Measurements from ENCODE around the gene FAM110C. TPM values are rescaled to one million over a fixed set of nuclear protein-coding genes. Genes with fewer than 3 reads are reported as not detected.

Gene FAM110C
- total and polyA plus RNA-seq, 2 of the 8 experiments (the other 6 are each of a cell fraction or from before 2014, with no cell fraction given): 4.8 to 13.2 TPM

DNA sequence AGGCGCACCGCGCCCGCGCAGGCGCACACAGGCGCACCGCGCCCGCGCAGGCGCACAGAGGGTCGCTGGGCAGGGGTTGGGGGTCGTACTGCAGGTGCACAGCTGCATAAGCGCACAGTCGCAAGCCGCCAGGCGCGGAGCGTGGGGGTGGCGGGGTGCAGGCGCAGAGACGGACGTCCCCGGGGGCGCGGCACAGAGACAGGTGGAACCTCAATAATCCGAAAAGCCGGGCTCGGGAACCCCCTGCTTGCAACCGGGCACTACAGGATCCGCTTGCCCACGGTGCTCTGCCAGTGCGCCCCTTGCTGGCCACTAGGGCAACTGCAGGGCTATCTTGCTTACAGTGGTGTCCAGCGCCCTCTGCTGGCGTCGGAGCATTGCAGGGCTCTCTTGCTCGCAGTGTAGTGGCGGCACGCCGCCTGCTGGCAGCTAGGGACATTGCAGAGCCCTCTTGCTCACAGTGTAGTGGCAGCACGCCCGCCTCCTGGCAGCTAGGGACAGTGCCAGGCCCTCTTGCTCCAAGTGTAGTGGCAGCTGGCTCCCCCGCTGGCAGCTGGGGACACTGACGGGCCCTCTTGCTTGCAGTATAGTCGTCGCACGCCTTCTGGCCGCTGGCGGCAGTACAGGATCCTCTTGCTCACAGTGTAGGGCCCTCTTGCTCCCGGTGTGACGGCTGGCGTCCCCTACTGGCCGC is 34.9 kb downstream of the FAM110C start (continued):
- TF ChIP-seq, protein P1, sequence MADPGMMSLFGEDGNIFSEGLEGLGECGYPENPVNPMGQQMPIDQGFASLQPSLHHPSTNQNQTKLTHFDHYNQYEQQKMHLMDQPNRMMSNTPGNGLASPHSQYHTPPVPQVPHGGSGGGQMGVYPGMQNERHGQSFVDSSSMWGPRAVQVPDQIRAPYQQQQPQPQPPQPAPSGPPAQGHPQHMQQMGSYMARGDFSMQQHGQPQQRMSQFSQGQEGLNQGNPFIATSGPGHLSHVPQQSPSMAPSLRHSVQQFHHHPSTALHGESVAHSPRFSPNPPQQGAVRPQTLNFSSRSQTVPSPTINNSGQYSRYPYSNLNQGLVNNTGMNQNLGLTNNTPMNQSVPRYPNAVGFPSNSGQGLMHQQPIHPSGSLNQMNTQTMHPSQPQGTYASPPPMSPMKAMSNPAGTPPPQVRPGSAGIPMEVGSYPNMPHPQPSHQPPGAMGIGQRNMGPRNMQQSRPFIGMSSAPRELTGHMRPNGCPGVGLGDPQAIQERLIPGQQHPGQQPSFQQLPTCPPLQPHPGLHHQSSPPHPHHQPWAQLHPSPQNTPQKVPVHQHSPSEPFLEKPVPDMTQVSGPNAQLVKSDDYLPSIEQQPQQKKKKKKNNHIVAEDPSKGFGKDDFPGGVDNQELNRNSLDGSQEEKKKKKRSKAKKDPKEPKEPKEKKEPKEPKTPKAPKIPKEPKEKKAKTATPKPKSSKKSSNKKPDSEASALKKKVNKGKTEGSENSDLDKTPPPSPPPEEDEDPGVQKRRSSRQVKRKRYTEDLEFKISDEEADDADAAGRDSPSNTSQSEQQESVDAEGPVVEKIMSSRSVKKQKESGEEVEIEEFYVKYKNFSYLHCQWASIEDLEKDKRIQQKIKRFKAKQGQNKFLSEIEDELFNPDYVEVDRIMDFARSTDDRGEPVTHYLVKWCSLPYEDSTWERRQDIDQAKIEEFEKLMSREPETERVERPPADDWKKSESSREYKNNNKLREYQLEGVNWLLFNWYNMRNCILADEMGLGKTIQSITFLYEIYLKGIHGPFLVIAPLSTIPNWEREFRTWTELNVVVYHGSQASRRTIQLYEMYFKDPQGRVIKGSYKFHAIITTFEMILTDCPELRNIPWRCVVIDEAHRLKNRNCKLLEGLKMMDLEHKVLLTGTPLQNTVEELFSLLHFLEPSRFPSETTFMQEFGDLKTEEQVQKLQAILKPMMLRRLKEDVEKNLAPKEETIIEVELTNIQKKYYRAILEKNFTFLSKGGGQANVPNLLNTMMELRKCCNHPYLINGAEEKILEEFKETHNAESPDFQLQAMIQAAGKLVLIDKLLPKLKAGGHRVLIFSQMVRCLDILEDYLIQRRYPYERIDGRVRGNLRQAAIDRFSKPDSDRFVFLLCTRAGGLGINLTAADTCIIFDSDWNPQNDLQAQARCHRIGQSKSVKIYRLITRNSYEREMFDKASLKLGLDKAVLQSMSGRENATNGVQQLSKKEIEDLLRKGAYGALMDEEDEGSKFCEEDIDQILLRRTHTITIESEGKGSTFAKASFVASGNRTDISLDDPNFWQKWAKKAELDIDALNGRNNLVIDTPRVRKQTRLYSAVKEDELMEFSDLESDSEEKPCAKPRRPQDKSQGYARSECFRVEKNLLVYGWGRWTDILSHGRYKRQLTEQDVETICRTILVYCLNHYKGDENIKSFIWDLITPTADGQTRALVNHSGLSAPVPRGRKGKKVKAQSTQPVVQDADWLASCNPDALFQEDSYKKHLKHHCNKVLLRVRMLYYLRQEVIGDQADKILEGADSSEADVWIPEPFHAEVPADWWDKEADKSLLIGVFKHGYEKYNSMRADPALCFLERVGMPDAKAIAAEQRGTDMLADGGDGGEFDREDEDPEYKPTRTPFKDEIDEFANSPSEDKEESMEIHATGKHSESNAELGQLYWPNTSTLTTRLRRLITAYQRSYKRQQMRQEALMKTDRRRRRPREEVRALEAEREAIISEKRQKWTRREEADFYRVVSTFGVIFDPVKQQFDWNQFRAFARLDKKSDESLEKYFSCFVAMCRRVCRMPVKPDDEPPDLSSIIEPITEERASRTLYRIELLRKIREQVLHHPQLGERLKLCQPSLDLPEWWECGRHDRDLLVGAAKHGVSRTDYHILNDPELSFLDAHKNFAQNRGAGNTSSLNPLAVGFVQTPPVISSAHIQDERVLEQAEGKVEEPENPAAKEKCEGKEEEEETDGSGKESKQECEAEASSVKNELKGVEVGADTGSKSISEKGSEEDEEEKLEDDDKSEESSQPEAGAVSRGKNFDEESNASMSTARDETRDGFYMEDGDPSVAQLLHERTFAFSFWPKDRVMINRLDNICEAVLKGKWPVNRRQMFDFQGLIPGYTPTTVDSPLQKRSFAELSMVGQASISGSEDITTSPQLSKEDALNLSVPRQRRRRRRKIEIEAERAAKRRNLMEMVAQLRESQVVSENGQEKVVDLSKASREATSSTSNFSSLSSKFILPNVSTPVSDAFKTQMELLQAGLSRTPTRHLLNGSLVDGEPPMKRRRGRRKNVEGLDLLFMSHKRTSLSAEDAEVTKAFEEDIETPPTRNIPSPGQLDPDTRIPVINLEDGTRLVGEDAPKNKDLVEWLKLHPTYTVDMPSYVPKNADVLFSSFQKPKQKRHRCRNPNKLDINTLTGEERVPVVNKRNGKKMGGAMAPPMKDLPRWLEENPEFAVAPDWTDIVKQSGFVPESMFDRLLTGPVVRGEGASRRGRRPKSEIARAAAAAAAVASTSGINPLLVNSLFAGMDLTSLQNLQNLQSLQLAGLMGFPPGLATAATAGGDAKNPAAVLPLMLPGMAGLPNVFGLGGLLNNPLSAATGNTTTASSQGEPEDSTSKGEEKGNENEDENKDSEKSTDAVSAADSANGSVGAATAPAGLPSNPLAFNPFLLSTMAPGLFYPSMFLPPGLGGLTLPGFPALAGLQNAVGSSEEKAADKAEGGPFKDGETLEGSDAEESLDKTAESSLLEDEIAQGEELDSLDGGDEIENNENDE (IDR thresholded peaks at IDR 0.05; ENCODE audit: insufficient replicate concordance, low read length): no peak
- no peak for TF ChIP-seq POU5F1 (IDR thresholded peaks at IDR 0.05; ENCODE audit: low read depth, low read length)
- TF ChIP-seq EZH2 (IDR thresholded peaks at IDR 0.05; ENCODE audit: low read depth, low read length, severe bottlenecking): no peak
- peak; percentile 82 for TF ChIP-seq YY1 (IDR thresholded peaks at IDR 0.05; ENCODE audit: low read depth, low read length)
- no peak for TF ChIP-seq SP2 (IDR thresholded peaks at IDR 0.05; ENCODE audit: low read length)
